NCI-H2029 treated with DMSO at 0.1 percent for 48 hours (cell line): ENCODE measurements around the gene MACROD2.
A peak's percentile ranks its signal among the peaks of the same experiment; 100 is the strongest.
"Not testable (repeated sequence)": the region's sequence is repeated elsewhere in the genome, so short reads cannot be mapped to it uniquely, and the experiment has no call there.

Experiments used
- DNase-seq: peaks from one replicate; lab custom pipeline; 2025; lab: John Stamatoyannopoulos, UW

MACROD2 gene

DNA sequence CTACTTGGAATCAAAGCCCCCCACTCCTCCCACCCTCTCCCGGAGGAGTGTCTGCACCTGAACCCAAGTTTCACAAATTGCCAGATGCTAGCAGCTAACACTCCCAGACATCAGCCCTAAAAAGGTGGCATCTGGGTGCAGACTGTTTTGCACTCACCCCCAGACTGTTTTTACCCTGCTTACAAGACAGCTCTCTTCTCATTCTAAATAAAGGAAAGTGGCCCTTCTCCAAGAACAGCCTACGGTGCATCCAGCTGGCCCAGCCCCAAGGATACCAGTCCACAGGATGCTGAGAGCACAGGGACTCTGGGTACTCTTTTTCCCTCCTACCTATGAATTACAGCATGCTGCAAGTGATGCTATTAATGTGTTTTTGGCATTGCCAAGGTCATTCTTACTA lies 1184.1 kb downstream of the MACROD2 start:
- no peak for DNase-seq

DNA sequence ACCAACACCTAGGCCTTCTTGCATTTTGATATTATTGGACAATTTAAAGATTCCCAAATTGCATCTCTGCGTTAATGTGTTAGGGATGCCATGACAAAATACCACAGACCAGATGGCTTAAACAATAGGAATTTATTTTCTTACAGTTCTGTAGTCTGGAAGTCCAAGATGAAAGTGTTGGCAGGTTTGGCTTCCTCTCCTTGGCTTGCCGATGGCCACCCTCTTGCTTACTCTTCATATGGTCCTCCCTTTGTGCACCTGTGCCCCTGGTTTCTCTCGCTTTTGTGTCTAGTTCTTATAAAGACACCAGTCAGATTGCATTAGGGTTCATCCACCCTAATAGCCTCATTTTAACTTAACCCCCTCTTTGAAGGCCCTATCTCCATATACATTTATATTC lies 1184.5 kb downstream of the MACROD2 start:
- DNase-seq, result no peak

DNA sequence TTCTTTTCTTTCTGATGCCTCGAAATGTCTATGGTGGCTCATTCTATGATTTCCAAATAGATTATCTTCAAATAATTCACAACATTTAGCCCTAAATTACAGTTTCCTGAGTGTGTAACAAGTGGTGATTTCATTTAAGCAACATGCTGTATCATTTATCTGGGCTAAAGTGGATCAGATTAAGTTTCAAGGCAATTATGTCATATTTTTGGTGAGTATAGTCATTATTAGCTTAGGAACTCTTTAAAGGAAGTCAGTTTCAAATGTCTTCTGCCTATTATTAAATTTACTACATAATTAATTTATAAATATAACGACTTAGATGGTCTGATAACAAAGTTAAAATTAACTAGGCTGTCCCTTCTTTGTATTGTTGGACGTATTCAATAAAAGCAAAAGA lies 1190.0 kb downstream of the MACROD2 start:
- no peak for DNase-seq

DNA sequence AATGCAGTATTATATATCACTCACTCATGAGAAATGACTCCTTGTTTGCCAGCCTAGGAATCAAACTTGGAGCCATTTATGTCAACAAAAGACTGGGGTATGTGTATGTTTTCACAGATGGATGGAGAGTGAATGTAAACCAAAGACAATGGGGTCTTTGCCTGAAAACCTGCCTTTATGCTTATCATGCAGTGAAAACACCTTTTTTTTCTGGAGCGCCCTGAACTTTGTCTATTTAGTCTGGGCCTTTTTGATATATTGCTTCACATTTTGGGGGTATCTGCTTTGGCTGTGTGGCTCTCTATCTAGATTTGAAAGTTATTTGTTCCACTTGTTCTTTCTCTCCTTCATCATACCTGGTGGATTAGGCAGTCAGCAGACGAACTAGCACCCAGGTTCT lies 1190.6 kb downstream of the MACROD2 start:
- DNase-seq, result no peak

- no peak for DNase-seq
These were observed 1192.3 kb downstream of the MACROD2 start for GRCh38 chr20:15187612-15188011.

- DNase-seq, result no peak
These were observed 1193.1 kb downstream of the MACROD2 start for GRCh38 chr20:15188415-15188814.

DNA sequence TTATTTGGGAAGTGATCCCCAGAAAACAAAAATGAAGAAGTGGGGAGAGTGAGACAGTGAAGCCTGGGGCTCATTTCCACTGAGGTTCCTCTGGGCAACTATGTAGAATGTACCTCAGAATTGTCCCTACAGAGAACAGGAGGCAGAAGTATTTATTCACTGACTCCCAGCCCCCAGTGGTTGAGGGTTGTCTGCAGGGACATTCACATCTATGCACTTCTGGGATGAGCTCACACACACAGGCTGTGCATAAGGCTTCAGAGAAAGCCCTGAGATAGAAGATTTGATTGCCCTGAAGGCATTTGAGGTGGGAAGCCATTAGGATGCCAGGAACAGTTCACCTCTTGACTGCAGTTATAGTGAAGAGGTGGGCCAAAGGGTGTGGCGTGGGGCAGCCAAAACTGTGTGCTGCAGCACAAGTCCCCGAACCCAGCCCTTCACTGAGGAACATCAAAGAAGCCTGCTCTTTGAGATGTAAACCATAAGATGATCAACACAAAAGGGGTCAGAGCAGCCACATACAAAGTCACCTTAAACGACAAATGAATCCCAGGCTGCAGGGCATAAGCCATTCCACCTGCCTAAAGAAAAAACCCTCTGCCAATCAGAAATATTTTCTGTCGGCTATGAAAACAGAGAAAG lies 1195.9 kb downstream of the MACROD2 start:
- DNase-seq, result no peak

- DNase-seq, result no peak
These were observed 1200.1 kb downstream of the MACROD2 start for GRCh38 chr20:15195378-15195777.

GRCh38 chr20:15196547-15197255 lies 1201.4 kb downstream of the MACROD2 start:
- DNase-seq, result peak; percentile 85

DNA sequence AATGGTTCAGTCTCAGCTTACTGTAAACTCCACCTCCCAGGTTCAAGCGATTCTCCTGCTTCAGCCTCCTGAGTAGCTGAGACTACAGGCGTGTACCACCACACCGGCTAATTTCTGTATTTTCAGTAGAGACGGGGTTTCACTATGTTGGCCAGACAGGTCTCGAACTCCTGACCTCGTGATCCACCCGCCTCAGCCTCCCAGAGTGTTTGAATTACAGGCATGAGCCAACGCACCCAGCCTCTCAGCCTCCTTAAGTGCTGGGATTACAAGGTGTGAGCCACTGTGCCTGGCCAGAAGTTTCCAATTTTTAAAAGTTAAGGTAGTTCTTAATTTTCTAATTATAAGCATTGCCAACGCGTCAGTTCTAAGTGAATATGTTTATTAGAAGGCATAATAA lies 1202.7 kb downstream of the MACROD2 start:
- DNase-seq, result not testable (repeated sequence)

- DNase-seq, result no peak
These were observed 1204.4 kb downstream of the MACROD2 start for GRCh38 chr20:15199698-15200097.

DNA sequence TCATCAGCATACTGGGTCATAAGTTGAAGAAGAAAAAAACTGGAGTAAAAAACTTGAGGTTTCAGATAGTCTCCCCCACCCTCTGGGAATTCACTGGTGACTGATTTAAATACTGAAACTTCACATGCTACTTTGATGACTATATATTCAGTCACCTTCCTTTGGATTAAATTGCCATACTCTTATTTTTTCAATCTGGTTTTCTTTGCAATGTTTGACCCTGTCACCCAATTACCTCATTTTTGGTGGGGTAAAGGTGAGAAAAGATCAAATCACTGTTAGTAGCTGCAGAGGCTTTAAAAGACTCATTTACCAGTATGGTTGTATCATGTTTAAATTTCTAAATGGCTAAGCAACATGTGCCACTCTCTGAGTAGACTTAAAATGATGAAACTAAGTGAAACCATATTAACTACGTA lies 1204.8 kb downstream of the MACROD2 start:
- no peak for DNase-seq

DNA sequence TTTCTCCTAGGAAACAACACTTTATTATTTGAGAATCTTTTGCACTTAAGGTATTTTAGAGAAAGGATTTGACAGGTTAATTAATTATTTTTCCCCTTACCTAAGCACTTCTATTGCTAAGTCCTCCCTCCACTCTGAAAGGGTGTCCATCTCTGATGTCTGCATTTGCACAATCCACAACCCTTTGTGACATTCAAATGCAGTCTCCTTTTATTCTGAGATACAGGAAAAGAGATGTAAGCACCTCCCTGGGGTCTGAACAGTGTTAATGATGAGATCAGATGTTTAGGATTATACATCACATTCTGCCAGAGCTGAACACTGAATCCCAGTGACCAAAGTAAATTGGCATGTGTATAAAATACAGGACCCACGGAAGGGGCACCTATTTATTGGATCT lies 1206.3 kb downstream of the MACROD2 start:
- no peak for DNase-seq

- no peak for DNase-seq
These were observed 1208.9 kb downstream of the MACROD2 start for GRCh38 chr20:15204234-15204633.

DNA sequence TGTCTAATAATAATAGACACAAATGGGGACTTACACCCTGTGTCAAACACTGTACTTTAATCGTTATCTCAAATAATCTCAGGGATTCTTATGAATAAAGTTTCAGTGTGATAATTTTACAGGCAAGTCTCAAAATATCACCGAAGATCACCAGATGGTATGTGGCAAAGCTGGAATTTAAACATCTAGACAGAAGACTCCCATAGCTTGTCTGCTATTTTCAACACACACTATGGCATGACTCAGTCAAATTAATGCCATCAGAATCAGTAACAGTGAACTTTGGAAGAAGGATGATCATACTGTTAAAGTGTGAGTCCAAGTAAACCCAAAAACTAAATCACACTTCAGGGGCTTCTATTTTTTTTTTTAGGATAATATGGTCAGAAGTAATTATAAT lies 1209.7 kb downstream of the MACROD2 start:
- DNase-seq, result no peak

DNA sequence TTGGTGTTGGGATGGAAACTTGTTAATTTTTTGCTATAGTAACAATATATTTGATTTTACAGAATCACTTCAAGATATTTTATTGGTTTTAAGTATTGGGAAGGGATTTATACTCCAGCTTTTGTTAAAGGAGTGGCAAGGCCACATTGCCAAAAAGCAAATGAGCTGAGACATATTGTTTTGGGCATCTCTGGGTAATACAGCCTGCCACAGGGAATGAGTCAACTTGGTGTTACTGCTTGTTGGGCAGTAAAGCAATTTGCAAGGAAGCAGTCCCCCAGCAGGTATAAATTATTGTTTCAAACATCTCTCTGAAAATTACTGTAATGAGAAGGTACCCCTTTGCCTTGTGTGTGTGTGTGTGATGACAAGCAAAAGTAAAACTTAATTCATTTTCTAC lies 1210.4 kb downstream of the MACROD2 start:
- no peak for DNase-seq

- DNase-seq, result no peak
These were observed 1214.2 kb downstream of the MACROD2 start for GRCh38 chr20:15209537-15209936.

- DNase-seq, result no peak
These were observed 1218.7 kb downstream of the MACROD2 start for GRCh38 chr20:15214051-15214450.

GRCh38 chr20:15220009-15220656 lies 1224.8 kb downstream of the MACROD2 start:
- DNase-seq, result no peak

- no peak for DNase-seq
These were observed 1225.7 kb downstream of the MACROD2 start for GRCh38 chr20:15220778-15221565.

GRCh38 chr20:15222502-15223330 lies 1227.4 kb downstream of the MACROD2 start:
- DNase-seq, result no peak

DNA sequence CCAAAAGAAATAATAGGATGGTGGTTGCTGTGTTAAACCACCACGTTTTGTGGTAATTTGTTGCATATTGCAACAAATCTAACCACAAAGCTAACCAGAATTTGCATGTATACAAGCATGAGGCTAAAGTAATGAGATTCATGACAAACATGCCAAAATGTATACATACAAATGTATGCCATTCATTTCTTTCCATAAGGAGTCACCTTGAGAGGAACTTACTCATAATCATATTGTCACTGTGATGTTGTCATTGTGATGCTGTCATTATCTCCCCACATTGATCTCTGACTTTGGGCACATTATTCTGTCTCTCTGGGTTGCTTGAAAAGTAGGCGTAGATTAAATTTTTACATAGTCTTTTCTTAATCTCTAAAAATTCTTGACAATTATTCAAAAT lies 1228.9 kb downstream of the MACROD2 start:
- no peak for DNase-seq
